HCT116 (cell line): Measurements from ENCODE around the gene DAAM1. TPM values are rescaled to one million over a fixed set of nuclear protein-coding genes. Genes with fewer than 3 reads are reported as not detected.

Source experiments
- ATAC-seq: fragments of 200-7000 bp; cut with Tn5 transposase; 2 replicates; pipeline ENCODE4 v1.9.1; 2020; ENCODE audit warnings: mild to moderate bottlenecking, moderate library complexity
- BruUV-seq: library from RNA; stranded (reverse); fragments of 400-500 nt; replicated peaks from 2 replicates; lab custom pipeline; 2021; lab: Mats Ljungman, UMichigan
- CTCF ChIA-PET: fragments of 300-600 bp; sonication (Branson Sonifier 250); formaldehyde crosslinking; loops from one replicate; lab custom pipeline; 2021; ENCODE audit warnings: antibody characterized with exemption; lab: Charles Lee
- POLR2A ChIA-PET: fragments of 300-600, 350-600 bp; sonication (Branson Sonifier 250); formaldehyde crosslinking; loops from one replicate; lab custom pipeline; 2021; ENCODE audit warnings: antibody characterized with exemption; lab: Charles Lee
- RAD21 ChIA-PET, 2 experiments: fragments of 300-600 bp; sonication (Branson Sonifier 250); formaldehyde crosslinking; loops; one replicate each; lab custom pipeline; 2023; ENCODE audit warnings: low total read pairs in 2 of 2; ENCODE audit not compliant: uncharacterized antibody in 2 of 2, unreplicated experiment in 2 of 2, low non-redundant PET in 1 of 2; lab: Charles Lee
- DNase-seq: peaks from one replicate; pipeline ENCODE4 v3.0.0-alpha.2; 2010; ENCODE audit warnings: low read depth, low spot score
- H2AFZ ChIP-seq: fragments of 200-600 bp; shearing (Covaris generic), sonication (generic); 2 replicates; pipeline ENCODE4 v1.6.1; 2017; ENCODE audit warnings: low read depth, mixed run types, mixed read lengths, antibody characterized with exemption, low read length; ENCODE audit not compliant: poor library complexity, severe bottlenecking
- H3K27ac ChIP-seq: 2 replicates; pipeline ENCODE4 v1.5.1; 2012; ENCODE audit warnings: low read depth, low read length
- H3K27me3 ChIP-seq: fragments of 200-600 bp; sonication (generic); 2 replicates; pipeline ENCODE4 v1.6.1; 2016; ENCODE audit warnings: mixed run types, low read length, mixed read lengths; ENCODE audit not compliant: insufficient read depth
- H3K36me3 ChIP-seq, 2 experiments: fragments of 200-500 bp in 1 of 2; fragments of 200-600 bp in 1 of 2; sonication (Bioruptor generic) in 1 of 2; sonication (generic) in 1 of 2; 2 replicates each; pipeline versions ENCODE4 v1.5.1 to v1.6.1; 2014 to 2016; ENCODE audit warnings: low read length in 2 of 2, inconsistent platforms in 1 of 2, mixed read lengths in 1 of 2, mixed run types in 1 of 2; ENCODE audit not compliant: insufficient read depth in 2 of 2, control insufficient read depth in 1 of 2
- H3K4me1 ChIP-seq, 2 experiments: fragments of 200-600 bp in 1 of 2; sonication (generic) in 1 of 2; 2 replicates each; pipeline versions ENCODE4 v1.5.1 to v1.6.1; 2012 to 2017; ENCODE audit warnings: low read length in 2 of 2, inconsistent platforms in 1 of 2, mild to moderate bottlenecking in 1 of 2, mixed read lengths in 1 of 2, mixed run types in 1 of 2, moderate library complexity in 1 of 2; ENCODE audit not compliant: insufficient read depth in 2 of 2, control insufficient read depth in 1 of 2
- H3K4me2 ChIP-seq: fragments of 200-600 bp; sonication (generic); 2 replicates; pipeline ENCODE4 v1.6.1; 2017; ENCODE audit warnings: mixed run types, low read length, mixed read lengths
- H3K4me3 ChIP-seq, 2 experiments: fragments of 200-600 bp in 1 of 2; sonication (generic) in 1 of 2; replicated peaks in 1 of 2; 2 replicates each; pipeline ENCODE4 v1.5.1; 2011 to 2016; ENCODE audit warnings: low read length in 2 of 2, control low read depth in 1 of 2, low read depth in 1 of 2, mild to moderate bottlenecking in 1 of 2, mixed read lengths in 1 of 2, mixed run types in 1 of 2
- H3K79me2 ChIP-seq: fragments of 200-600 bp; sonication (generic); 2 replicates; pipeline ENCODE4 v1.6.1; 2017; ENCODE audit warnings: mild to moderate bottlenecking, mixed run types, low read length, moderate library complexity, mixed read lengths; ENCODE audit not compliant: insufficient read depth
- H3K9ac ChIP-seq: fragments of 200-600 bp; sonication (generic); 2 replicates; pipeline ENCODE4 v1.6.1; 2016; ENCODE audit warnings: low read length, mixed read lengths
- H3K9me2 ChIP-seq: fragments of 200-600 bp; sonication (generic), shearing (Covaris generic); 2 replicates; pipeline ENCODE4 v1.6.1; 2017; ENCODE audit warnings: mixed run types, mild to moderate bottlenecking, moderate library complexity; ENCODE audit not compliant: insufficient read depth
- H3K9me3 ChIP-seq, 2 experiments: fragments of 200-500 bp in 1 of 2; fragments of 200-600 bp in 1 of 2; sonication (Bioruptor generic) in 1 of 2; sonication (generic) in 1 of 2; 2 replicates each; pipeline ENCODE4 v1.6.1; 2014 to 2017; ENCODE audit warnings: low read length in 2 of 2, mixed read lengths in 2 of 2, inconsistent platforms in 1 of 2, low read depth in 1 of 2, mild to moderate bottlenecking in 1 of 2, mixed run types in 1 of 2, moderate library complexity in 1 of 2; ENCODE audit not compliant: control insufficient read depth in 1 of 2, insufficient read depth in 1 of 2
- H4K20me1 ChIP-seq: fragments of 200-600 bp; sonication (generic), shearing (Covaris generic); 2 replicates; pipeline ENCODE4 v1.6.1; 2017; ENCODE audit warnings: mixed run types, mild to moderate bottlenecking, moderate library complexity; ENCODE audit not compliant: insufficient read depth
- ATF3 ChIP-seq: IDR thresholded peaks from 2 replicates; pipeline ENCODE4 v1.6.1; 2012
- CBX3 ChIP-seq: IDR thresholded peaks from 2 replicates; pipeline ENCODE4 v1.6.1; 2012; ENCODE audit warnings: low read depth
- CEBPB ChIP-seq: IDR thresholded peaks from 2 replicates; pipeline ENCODE4 v1.6.1; 2012; ENCODE audit warnings: low read depth
- CTCF ChIP-seq, 3 experiments: fragments of 200-600 bp in 1 of 3; sonication (generic) in 1 of 3; IDR thresholded peaks in 2 of 3; conservative IDR thresholded peaks in 1 of 3; 2 replicates each; pipeline ENCODE4 v1.5.1; 2012 to 2017; ENCODE audit warnings: low read depth in 2 of 3, low read length in 2 of 3, antibody characterized with exemption in 1 of 3, borderline replicate concordance in 1 of 3, control low read depth in 1 of 3, mild to moderate bottlenecking in 1 of 3, mixed read lengths in 1 of 3, mixed run types in 1 of 3, moderate library complexity in 1 of 3; ENCODE audit not compliant: insufficient read depth in 1 of 3
- EGR1 ChIP-seq: IDR thresholded peaks from 2 replicates; pipeline ENCODE4 v1.6.1; 2012; ENCODE audit warnings: low read depth
- EZH2 ChIP-seq: fragments of 200-600 bp; sonication (generic); IDR thresholded peaks from 2 replicates; pipeline ENCODE4 v1.6.1; 2017; ENCODE audit warnings: antibody characterized with exemption, mixed run types
- EZH2phosphoT487 ChIP-seq: fragments of 200-600 bp; IDR thresholded peaks from 2 replicates; pipeline ENCODE4 v1.6.1; 2018; ENCODE audit warnings: antibody characterized with exemption, borderline replicate concordance
- FOSL1 ChIP-seq: IDR thresholded peaks from 2 replicates; pipeline ENCODE4 v1.6.1; 2012; ENCODE audit warnings: low read depth
- POLR2A ChIP-seq: IDR thresholded peaks from 2 replicates; pipeline ENCODE4 v1.7.0; 2011; ENCODE audit warnings: borderline replicate concordance; ENCODE audit not compliant: insufficient read depth, insufficient read length; ENCODE audit errors: extremely low read depth
- POLR2AphosphoS5 ChIP-seq: IDR thresholded peaks from 2 replicates; pipeline ENCODE4 v1.6.1; 2011; ENCODE audit warnings: mild to moderate bottlenecking, low read depth, low read length, moderate library complexity
- RAD21 ChIP-seq: IDR thresholded peaks from 2 replicates; pipeline ENCODE4 v1.6.1; 2012; ENCODE audit warnings: low read depth, mild to moderate bottlenecking
- REST ChIP-seq: IDR thresholded peaks from 2 replicates; pipeline ENCODE4 v1.6.1; 2012; ENCODE audit warnings: low read depth
- SIN3A ChIP-seq: IDR thresholded peaks from 2 replicates; pipeline ENCODE4 v1.6.1; 2012; ENCODE audit warnings: low read depth
- SP1 ChIP-seq: IDR thresholded peaks from 2 replicates; pipeline ENCODE4 v1.6.1; 2012; ENCODE audit warnings: low read depth
- SRF ChIP-seq: IDR thresholded peaks from 2 replicates; pipeline ENCODE4 v1.6.1; 2012; ENCODE audit warnings: low read depth
- TCF7L2 ChIP-seq: IDR thresholded peaks from 2 replicates; pipeline ENCODE4 v1.7.0; 2011; ENCODE audit warnings: borderline replicate concordance, inconsistent platforms; ENCODE audit not compliant: insufficient read depth, insufficient read length; ENCODE audit errors: extremely low read depth
- YY1 ChIP-seq: IDR thresholded peaks from 2 replicates; pipeline ENCODE4 v1.6.1; 2011; ENCODE audit warnings: low read length, low read depth, moderate library complexity, mild to moderate bottlenecking; ENCODE audit not compliant: insufficient replicate concordance; ENCODE audit errors: extremely low read depth
- ZBTB33 ChIP-seq: IDR thresholded peaks from 2 replicates; pipeline ENCODE4 v1.6.1; 2011; ENCODE audit warnings: mild to moderate bottlenecking, low read length, moderate library complexity; ENCODE audit not compliant: insufficient replicate concordance; ENCODE audit errors: extremely low read depth
- ZFX ChIP-seq: fragments of 450-650 bp; IDR thresholded peaks from 2 replicates; pipeline ENCODE4 v1.6.1; 2017
- intact Hi-C: fragments of 100-400 bp; cut with micrococcal nuclease; formaldehyde crosslinking; loops from 2 replicates; pipeline ENCODE4 v1.10.0; 2022
- total RNA-seq: library from RNA; stranded (reverse); gene quantifications from one replicate; pipeline ENCODE4 v1.2.1, GENCODE V29; 2021; ENCODE audit not compliant: unreplicated experiment

Gene DAAM1
- total RNA-seq, 1 experiment from 2014 or later = 10.7 TPM

- Histone ChIP-seq H3K9ac (no peak overlapping the region), H3K9me2 (0 out of 2 replicates have a peak, but pooled peaks cover 4% of the 10 kb centered on the region), H4K20me1 (no peaks in the 10 kb centered on the region), H3K27me3 (no peaks in the 10 kb centered on the region), H3K4me1 (peaks cover 2 to 6% of the 10 kb centered on the region in 2 experiments; a peak in 2 of 4 replicates), H3K9me3 (no peaks in the 10 kb centered on the region), H3K4me2 (no peak overlapping the region), H3K79me2 (no peaks in the 10 kb centered on the region), H2AFZ (no peak overlapping the region), H3K4me3 (no peak overlapping the region), H3K27ac (no peak overlapping the region), H3K36me3 (no peaks in the 10 kb centered on the region)
- ATAC-seq (no peak), DNase-seq (no peak)
- POLR2A ChIA-PET = no interaction called here
- CTCF ChIA-PET = no interaction called here
- intact Hi-C loops = no loop called here
- RAD21 ChIA-PET = no interaction called here
- TF ChIP-seq EGR1 = no peak
- TF ChIP-seq SIN3A = no peak
- no peak for TF ChIP-seq SRF
- TF ChIP-seq YY1 = no peak
- no peak for TF ChIP-seq TCF7L2
- TF ChIP-seq SP1 = no peak
- no peak for TF ChIP-seq FOSL1
- no peak for TF ChIP-seq ZFX
- no peak for TF ChIP-seq CTCF (IDR thresholded peaks at IDR 0.05 in 2 of 3, conservative IDR thresholded peaks at IDR 0.05 in 1 of 3; ENCODE audit: borderline replicate concordance in 1 of 3, insufficient read depth in 1 of 3, low read depth in 2 of 3, low read length in 2 of 3)
- TF ChIP-seq RAD21 = no peak
- TF ChIP-seq ZBTB33 = no peak
- no peak for TF ChIP-seq CBX3
- no peak for TF ChIP-seq POLR2A
- no peak for TF ChIP-seq EZH2
- no peak for TF ChIP-seq POLR2AphosphoS5
- no peak for TF ChIP-seq REST
- TF ChIP-seq CEBPB = no peak
- TF ChIP-seq EZH2phosphoT487 = no peak
- no peak for TF ChIP-seq ATF3
- no TSS peak for BruUV-seq
These were observed 67.9 kb downstream of the DAAM1 start for GRCh38 chr14:59256331-59256730.
